T-helper 2 cell treated with Interferon-gamma antibody and Interleukin-4, amounts not matched to agents 100 ng/mL and 5 ng/mL, for 36 hours (primary cell): ENCODE results near the gene FAM107B. TPM values are rescaled to one million over a fixed set of nuclear protein-coding genes. Genes with fewer than 3 reads are reported as not detected.
"Not testable (repeated sequence)": the region's sequence is repeated elsewhere in the genome, so short reads cannot be mapped to it uniquely, and the experiment has no call there.

Source experiments
- intact Hi-C: fragments of 100-400 bp; cut with micrococcal nuclease; formaldehyde crosslinking; loops from one replicate; pipeline ENCODE4 v1.15.1; 2023
- total RNA-seq: library from RNA; stranded (reverse); gene quantifications from 2 replicates; pipeline ENCODE4 v1.2.3, GENCODE V29; 2022

FAM107B gene
- total RNA-seq, 1 donor from 2014 or later = 161 TPM

DNA sequence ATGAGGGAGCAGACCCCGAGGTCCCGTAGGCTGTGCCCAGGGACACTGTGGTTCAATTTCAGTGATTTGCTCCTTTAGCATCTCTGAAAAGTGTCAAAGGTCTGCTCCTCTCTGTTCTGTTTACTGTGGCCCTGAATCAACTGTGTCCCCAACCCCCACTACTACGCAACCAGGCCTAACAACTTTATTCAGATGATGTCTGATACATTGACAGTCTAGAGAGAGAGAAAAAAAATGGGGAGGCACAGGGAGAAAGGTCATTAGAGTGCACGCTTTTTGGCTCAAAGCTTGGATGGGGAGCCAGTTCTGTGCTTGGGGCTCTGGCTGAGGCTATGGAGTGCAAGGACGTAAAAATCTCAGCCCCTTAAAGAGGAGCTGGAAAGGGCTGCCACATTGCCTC lies 77.9 kb downstream of the FAM107B start:
- intact Hi-C loops = no loop called here

DNA sequence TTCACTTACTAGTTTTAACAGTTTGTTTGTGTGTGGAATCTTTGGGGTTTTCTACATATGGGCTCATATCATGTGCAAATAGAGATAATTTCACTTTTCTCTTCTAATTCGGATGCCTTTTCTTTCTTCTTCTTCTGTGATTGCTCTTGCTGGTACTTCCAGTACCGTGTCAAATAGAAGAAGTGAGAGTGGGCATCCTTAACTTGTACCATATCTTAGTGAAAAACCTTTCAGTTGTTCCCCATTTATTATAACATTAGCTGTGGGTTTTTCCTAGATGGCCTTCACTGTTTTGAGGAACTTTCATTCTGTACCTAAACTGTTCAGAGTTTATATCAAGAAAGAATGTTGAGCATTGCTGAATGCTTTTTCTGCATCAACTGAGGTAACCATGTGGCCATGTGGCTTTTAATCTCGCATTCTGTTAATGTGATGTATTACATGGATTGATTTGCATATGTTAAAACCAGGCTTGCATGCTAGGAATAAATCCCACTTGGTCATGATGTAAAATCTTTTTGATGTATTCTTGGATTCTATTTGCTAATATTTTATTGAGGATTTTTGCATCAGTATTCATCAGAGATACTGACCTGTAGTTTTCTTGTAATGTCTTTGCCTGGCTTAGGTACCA lies 78.7 kb downstream of the FAM107B start:
- intact Hi-C loops = no loop called here

DNA sequence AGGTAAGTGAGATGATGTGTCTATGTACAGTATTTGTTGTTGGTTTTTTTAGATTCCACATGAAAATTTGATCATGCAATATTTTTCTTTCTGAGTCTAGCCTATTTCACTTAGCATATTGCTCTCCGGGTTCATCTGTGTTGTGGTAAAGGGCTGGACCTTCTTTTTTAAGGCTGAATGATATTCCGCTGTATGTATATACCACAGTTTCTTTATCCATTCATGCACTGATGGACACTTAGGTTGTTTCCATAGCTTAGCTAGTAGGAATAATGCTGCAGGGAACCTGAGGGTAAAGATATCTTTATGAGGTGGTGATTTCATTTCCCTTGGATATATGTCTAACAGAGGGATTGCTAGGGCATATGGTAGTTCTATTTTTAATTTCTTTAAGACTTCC lies 80.8 kb downstream of the FAM107B start:
- intact Hi-C loops = no loop called here

DNA sequence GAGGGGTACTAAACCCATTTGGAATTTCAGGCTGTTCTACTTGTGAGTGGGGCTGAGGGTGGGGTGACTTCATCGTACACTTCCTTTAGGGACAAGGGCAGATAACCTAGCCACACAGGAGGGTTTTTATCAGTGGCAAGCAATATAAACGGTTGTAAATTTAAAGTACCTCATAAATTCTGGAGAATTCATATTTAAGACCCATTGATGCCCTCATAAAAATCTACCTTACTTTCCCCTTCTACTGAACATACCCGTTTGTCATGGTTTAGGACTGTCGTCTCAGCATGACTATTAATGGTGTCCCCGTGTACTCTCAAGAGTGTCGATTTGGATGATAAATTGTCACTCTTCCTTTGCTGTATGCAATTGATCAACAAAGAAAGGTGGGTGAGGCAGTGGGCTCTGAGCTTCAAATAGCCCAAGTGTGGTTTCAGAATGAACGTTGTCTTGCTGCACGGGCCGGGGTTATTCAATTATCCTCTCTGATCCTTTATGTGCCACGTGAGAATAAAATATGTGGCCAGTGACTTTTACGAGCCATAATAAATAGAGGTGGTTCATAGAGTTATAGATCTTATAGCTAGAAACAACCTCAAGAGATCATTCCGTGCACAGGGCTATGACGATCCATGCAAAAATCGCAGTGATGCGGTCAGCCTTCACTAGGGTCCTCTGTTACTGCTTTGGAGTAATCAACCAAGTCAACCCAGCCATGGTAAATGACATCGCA lies 82.2 kb downstream of the FAM107B start:
- intact Hi-C loops = no loop called here

DNA sequence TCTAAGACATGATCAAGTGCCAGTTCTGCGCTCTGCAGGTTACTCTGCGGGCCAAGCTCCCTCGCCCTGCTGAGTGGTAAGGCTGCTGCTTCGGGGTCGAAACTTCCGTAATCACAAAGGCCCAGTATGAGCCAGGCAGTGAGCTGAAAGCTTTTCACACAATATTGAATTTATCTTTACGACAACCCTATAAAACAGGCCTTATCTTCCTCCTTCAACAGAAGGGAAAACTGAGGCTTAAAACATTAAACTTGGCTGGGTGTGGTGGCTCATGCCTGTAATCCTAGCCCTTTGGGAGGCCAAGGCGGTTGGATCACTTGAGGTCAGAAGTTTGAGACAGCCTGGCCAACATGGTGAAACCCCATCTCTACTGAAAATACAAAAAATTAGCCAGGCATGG lies 83.3 kb downstream of the FAM107B start:
- intact Hi-C loops = no loop called here

DNA sequence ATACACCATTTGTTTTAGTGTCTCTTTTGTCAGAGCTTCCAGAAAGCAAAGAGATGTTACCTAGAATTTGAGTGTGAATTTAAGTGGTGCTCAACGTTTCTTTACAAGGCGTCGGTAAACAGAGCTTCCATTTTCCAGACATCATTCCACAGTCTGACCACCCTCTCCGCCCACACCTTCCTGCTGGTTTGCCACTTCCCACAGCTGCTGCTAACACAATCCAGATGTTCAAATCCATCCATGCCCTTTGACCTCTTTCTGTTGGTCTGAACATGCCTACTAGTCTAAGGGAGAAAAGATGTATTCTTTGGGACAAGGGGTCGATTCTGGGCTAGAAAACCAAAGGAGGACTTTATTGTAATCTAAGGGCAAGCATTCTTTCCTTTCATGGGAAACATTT lies 86.1 kb downstream of the FAM107B start:
- intact Hi-C loops = no loop called here

DNA sequence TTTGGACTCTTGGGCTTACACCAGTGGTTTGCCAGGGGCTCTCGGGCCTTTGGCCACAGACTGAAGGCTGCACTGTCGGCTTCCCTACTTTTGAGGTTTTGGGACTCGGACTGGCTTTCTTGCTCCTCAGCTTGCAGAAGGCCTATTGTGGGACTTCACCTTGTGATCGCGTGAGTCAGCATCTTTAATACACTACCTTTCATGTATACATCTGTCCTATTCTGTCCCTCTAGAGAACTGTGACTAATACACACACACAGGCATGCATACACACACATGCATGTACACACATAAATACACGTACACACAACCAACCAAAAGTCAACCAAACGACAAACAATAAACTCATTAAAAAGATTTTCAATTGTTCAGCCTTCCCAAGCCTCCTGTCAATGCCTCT lies 86.5 kb downstream of the FAM107B start:
- intact Hi-C loops = not testable (repeated sequence)

DNA sequence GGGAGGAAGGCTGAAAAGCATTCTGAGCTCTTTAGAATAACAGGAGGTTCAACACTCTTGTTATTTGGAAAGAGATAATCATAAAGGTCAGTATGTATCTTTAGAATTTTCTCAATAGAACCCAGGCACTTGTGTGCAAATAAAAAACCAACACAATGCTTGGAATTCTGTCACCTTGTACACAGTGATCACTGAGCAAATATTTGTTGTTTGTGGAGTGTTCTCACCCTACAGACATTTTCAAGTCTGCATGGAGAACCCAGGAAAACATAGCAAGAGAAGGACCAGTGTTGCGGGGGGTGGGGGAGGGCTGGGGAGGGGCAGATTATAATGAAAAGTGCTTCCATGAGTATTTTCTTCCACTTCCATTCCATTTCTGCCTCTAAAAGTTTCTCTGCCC lies 87.4 kb downstream of the FAM107B start:
- intact Hi-C loops = no loop called here

DNA sequence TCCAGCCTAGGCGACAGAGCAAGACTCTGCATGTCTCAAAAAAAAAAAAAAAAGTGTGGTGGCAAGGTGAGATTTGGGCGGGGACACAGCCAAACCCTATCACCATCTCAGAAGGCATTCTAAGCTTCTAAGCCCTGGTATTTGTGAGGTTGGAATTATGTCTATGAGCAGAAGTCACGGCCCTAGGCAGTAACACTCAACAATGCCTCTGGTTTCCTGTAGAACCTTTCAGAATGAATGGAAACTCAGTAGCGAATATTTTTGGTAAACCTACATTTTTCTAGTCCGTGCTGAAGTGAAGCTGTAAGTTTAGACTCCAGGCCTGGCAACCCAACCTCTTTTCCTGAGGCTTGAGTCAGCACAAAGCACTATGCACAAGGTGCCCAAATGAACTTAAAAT lies 88.3 kb downstream of the FAM107B start:
- intact Hi-C loops = no loop called here

DNA sequence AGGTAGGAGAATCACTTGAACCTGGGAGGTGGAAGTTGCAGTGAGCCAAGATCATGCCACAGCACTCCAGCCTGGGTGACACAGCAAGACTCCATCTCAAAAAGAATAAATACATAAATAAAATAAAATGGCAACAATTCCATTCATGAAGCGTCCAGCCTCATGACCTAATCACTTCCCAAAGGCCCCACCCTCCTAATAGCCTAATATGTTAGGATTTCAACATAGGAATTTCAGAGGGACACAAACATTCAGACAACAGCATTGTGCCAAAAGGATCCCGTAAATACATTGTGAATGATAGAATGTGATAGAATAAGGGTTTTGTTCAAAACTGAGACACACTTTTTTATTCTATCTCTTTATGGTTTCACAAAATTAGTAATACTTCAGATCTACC lies 90.3 kb downstream of the FAM107B start:
- intact Hi-C loops = no loop called here

DNA sequence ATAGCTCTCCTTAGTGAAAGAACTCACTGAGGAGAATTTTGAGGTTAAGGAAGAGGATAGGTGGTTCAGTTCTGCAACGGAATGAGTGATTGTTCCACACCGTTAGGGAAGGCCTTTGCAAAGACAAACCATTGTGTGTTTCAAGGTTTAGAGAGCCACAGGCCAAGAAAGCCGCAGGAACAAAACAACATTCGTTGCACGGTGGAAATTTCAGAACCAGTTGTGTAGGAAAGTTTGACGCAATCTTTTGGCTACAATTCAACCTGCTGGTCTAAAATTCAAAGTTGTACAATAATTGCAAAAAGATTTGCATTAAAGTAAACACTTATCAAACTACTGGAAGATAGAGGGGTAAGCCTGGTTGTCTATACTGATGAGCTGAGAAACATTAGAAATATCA lies 91.4 kb downstream of the FAM107B start:
- intact Hi-C loops = no loop called here

DNA sequence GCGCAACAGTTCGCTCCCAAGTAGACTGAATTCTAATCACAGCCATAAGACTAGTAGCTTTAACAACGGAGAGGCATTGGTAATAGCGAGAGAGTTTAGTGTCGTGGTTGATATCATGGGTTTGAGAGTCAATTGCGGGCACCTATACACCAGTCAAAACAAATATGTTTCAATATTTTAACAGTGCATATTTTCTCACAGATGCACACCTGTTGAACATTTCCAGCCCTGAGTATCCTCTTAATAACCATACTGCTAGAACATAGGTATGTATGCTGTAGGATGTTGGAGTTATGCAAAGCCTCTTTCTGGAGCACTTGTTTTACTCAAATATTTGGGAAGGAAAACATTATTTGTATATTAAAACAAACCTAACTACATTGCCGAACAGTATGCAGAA lies 92.9 kb downstream of the FAM107B start:
- intact Hi-C loops = no loop called here

DNA sequence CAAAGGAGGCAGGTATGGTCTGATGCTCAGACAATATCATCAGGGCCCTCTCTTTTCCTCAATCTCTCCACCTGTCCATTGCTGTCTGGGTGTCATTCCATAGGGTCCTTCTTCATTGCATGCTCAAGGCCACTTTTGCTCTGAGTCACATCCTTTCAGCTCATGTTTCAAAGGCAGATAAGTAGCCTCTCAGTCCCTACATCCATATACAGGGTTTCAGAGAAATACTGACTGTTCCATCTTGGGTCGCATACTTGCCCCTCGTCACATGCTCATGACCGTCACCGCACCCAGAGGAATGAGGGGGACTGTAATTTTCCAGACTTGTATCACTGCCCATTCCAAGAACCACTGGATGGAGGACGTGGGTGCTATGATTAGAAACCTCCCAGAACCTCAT lies 93.4 kb downstream of the FAM107B start:
- intact Hi-C loops = no loop called here

DNA sequence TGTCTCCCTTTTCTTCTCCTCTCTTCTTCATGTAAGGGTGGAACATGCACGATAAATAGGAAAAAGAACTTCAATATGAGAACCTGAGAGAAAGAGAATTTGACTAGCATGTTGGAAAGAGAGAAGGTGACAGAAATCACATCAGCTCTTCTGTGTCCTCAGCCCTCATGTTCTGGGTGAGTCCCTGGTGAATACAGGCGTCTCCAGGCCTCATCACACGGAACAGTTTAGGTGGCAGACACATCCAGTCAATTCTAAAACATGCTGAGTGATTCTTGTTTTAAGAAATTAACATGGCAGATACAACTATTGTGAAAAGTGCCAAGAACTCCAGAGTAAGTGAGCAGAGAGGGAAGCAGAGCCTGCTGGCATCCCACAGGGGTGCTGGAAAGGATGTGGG lies 96.1 kb downstream of the FAM107B start:
- intact Hi-C loops = no loop called here

DNA sequence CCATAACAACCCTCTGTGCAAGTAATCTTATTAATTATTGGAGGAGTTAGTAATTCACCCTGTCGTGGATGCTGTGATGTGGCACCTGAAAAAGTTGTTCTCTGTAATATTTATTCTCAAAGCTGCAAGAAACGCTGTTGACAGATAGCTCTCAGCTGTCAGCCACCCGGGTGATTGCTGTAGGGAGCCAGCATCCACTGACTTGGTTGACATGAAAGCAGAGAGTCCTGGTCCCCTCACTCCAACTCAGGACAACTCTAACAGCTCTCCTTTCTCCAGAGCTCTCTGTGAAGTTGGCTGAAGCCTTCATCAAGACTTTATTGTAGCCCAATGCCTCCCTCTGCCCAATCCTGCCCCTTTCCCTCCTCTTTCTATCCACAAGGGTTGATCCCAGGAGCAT lies 98.0 kb downstream of the FAM107B start:
- intact Hi-C loops = no loop called here

DNA sequence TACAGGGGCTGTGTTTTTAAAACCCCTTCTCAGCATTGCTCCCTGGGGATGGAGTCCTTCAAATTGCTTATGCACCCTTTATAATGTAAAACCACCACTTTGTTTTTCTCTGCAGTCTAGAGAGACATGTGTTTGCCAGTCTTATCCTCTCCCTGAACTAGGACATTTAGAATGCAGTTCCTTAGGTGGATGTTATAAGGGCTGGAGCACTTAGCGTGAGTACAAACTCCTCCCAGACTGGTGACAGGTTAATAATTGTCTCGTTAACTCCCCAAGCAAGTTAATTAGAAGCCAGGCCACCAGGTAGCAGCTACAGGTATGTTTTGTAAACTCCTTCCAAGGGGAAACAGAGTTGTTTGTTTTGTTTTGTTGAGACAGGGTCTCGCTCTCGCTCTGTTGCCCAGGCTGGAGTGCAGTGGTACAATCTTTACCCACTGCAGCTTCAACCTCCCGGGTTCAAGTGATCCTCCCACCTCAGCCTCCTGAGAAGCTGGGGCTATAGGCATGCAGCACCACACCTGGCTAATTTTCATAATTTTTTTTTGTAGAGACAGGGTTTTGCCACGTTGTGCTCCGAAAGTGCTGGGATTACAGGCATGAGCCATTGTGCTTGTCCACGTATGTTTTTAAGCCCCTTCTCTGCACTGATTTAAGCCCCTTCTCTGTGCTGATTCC lies 100.2 kb downstream of the FAM107B start:
- intact Hi-C loops = no loop called here

DNA sequence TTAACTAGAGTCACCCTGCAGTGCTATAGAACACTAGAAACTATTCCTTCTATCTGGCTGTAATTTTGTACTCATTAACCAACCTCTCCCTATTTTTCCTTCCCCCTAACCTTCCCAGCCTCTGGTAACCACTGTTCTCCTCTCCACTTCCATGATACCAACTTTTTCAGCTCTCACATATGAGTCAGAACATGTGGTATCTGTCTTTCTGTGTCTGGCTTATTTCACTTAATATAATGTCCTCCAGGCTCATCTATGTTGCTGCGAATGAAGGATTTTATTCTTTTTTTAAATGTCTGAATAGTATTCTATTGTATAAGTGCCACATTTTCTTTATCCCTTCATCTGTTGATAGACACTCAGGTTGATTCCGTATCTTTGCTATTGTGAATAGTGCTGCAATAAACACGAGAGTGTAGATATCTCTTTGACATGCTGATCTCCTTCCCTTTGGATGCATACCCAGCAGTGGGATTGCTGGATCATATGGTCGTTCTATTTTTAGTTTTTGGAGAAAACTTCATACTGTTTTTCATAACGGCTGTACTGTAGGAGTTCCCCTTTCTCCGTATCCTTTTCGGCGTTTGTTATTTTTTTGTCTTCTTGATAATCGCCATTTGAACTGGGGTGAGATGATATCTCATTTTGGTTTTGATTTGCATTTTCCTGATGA lies 101.4 kb downstream of the FAM107B start:
- intact Hi-C loops = no loop called here

DNA sequence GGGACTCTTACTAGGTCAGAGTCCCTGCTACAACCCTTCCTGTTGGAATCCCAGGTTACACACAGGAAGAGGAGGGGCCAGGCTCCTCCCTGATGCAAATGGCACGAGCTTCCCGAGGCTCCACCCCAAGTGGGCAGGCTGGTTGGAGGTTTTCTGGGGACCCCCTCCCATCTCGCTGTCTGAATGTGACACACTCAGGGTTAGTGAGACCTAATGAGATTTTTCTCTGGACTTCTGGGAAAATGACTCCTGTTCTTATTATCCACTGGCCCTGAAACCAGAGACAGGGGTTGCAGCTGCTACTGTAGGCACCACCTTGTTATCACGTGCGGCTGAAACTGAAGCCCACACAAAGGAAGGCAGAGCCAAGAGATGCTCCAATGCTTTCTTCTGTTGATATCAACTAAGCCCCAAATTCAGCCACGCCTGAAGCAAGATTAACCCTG lies 103.3 kb downstream of the FAM107B start:
- intact Hi-C loops = no loop called here

DNA sequence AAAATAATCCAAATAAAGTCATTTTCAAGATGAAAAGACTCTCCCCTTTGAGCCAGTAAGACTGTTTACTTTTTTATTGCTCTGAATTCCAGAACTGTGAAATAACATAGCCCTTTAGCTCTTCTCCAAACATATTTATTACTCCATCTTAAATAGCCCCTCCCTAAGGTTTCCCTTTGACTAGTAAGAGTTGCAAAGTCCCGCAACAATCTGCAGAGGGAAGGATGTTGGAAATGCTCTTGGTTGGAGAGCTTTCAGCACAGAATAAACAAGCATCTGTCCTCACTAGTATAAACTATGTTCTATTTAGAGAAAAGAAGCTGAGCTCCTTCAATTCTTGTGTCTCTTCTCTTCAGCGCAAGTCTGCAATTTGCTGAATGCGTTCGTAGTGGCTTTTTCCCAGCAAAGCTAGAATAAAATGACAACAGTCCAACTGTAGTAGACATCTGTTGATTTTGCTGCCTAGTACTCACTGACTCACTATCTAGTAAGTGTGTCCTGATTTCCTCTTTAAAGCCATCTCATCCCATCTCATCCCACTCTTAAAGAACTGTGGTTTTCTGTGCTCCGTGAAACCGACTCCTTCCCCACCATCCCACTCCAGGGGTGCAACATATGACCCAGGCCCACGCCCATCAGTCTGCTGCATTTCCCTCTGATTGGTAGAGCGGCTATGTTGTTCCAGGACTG lies 104.0 kb downstream of the FAM107B start:
- intact Hi-C loops = no loop called here

DNA sequence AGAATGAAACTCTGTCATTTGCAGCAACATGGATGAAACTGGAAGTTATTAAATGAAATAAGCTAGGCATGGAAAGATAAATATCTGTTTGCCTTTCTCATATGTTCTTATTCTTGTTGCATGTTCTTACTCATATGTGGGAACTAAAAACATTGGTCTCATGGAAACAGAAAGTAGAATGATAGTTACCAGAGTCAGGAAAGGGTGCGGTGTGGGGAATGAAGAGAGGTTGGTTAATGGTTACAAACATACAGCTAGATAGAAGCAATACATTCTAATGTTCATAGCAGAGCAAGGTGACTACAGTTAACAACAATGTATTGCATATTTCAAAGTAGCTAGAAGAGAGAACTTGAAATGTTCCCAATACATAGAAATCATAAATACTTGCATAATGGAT lies 105.1 kb downstream of the FAM107B start:
- intact Hi-C loops = loop anchor here (10.0 kb wide), 1 partner anchor 55 kb away; no protein-coding TSS in a partner anchor

DNA sequence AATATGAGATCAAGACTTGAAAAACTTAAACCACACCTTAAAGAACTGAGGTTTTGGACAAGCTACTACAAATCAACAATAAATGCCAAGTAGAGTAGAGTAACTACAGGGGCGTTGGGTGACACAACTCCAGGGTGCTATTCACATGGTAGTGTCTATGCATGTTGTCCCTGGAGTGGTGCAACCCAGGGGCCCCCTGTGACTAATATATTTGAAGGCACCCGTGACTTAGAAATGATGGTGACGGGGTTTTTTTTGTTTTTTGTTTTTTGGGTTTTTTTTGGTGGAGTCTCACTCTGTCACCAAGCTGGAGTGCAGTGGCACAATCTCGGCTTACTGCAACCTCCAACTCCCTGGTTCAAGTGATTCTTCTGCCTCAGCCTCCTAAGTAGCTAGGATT lies 106.9 kb downstream of the FAM107B start:
- intact Hi-C loops = loop anchor here (10.0 kb wide), 1 partner anchor 57 kb away; no protein-coding TSS in a partner anchor
